HEK293 (cell line): ENCODE measurements around the gene KCNA5.

Experiments used
- CTCF ChIA-PET: fragments of 350-600 bp; formaldehyde crosslinking; extraction: SDS; loops from one replicate; lab custom pipeline; 2021; ENCODE audit warnings: antibody characterized with exemption; lab: Yijun Ruan, JAX
- POLR2A ChIA-PET: fragments of 300-600 bp; formaldehyde crosslinking; extraction: SDS; loops from one replicate; lab custom pipeline; 2020; ENCODE audit warnings: antibody characterized with exemption, inconsistent platforms; lab: Yijun Ruan, JAX
- H3K27ac ChIP-seq: fragments of 200-500 bp; sonication (Bioruptor generic); 2 replicates; pipeline ENCODE4 v1.5.1; 2014; ENCODE audit warnings: low read depth, low read length, control low read depth, inconsistent platforms; ENCODE audit errors: extremely low read depth
- H3K36me3 ChIP-seq, 2 experiments: fragments of 200-500 bp in 1 of 2; sonication (Bioruptor generic) in 1 of 2; 1 replicate in 1 of 2; 2 replicates in 1 of 2; pipeline ENCODE4 v1.5.1; 2014 to 2017; ENCODE audit warnings: inconsistent platforms in 2 of 2, low read length in 2 of 2; ENCODE audit not compliant: control insufficient read depth in 2 of 2, insufficient read depth in 1 of 2
- H3K4me1 ChIP-seq: fragments of 200-500 bp; sonication (Bioruptor generic); 2 replicates; pipeline ENCODE4 v1.5.1; 2014; ENCODE audit warnings: mild to moderate bottlenecking, low read length, inconsistent platforms; ENCODE audit not compliant: control insufficient read depth, insufficient read depth
- H3K4me3 ChIP-seq: 2 replicates; pipeline ENCODE4 v1.5.1; 2011; ENCODE audit warnings: low read depth, mild to moderate bottlenecking, control low read depth, low read length, moderate library complexity
- H3K9me3 ChIP-seq: fragments of 200-500 bp; sonication (Bioruptor generic); 2 replicates; pipeline ENCODE4 v1.5.1; 2014; ENCODE audit warnings: low read depth, low read length, inconsistent platforms; ENCODE audit not compliant: control insufficient read depth, insufficient read depth
- ATF2 ChIP-seq: fragments of 450-650 bp; formaldehyde crosslinking; IDR thresholded peaks from 2 replicates; pipeline ENCODE4 v1.5.1; 2016; ENCODE audit warnings: missing biosample characterization, missing genetic modification characterization, low read depth
- CTCF ChIP-seq: fragments of 450-650 bp; formaldehyde crosslinking; IDR thresholded peaks from 2 replicates; pipeline ENCODE4 v1.5.1; 2016; ENCODE audit warnings: missing biosample characterization, missing genetic modification characterization
- KLF17 ChIP-seq: fragments of 450-650 bp; formaldehyde crosslinking; IDR thresholded peaks from 2 replicates; pipeline ENCODE4 v1.5.1; 2016; ENCODE audit warnings: missing biosample characterization, missing genetic modification characterization
- ZBTB17 ChIP-seq: fragments of 450-650 bp; formaldehyde crosslinking; IDR thresholded peaks from 2 replicates; pipeline ENCODE4 v1.5.1; 2016; ENCODE audit warnings: missing biosample characterization, missing genetic modification characterization
- ZBTB20 ChIP-seq: fragments of 450-650 bp; formaldehyde crosslinking; IDR thresholded peaks from 2 replicates; pipeline ENCODE4 v1.5.1; 2016; ENCODE audit warnings: missing biosample characterization, missing genetic modification characterization
- ZBTB21 ChIP-seq: fragments of 450-650 bp; formaldehyde crosslinking; IDR thresholded peaks from 2 replicates; pipeline ENCODE4 v1.5.1; 2017; ENCODE audit warnings: missing biosample characterization, missing genetic modification characterization
- ZNF146 ChIP-seq: fragments of 450-650 bp; formaldehyde crosslinking; IDR thresholded peaks from 2 replicates; pipeline ENCODE4 v1.5.1; 2016; ENCODE audit warnings: missing biosample characterization, missing genetic modification characterization
- ZNF221 ChIP-seq: fragments of 450-650 bp; formaldehyde crosslinking; IDR thresholded peaks from 2 replicates; pipeline ENCODE4 v1.5.1; 2017; ENCODE audit warnings: missing biosample characterization, missing genetic modification characterization, borderline replicate concordance
- ZNF335 ChIP-seq: fragments of 450-650 bp; formaldehyde crosslinking; conservative IDR thresholded peaks from 2 replicates; pipeline ENCODE4 v1.5.1; 2016; ENCODE audit warnings: missing biosample characterization, missing genetic modification characterization
- ZNF416 ChIP-seq: fragments of 450-650 bp; formaldehyde crosslinking; IDR thresholded peaks from 2 replicates; pipeline ENCODE4 v1.5.1; 2016; ENCODE audit warnings: missing biosample characterization, missing genetic modification characterization
- ZNF600 ChIP-seq: fragments of 450-650 bp; formaldehyde crosslinking; IDR thresholded peaks from 2 replicates; pipeline ENCODE4 v1.5.1; 2016; ENCODE audit warnings: missing biosample characterization, missing genetic modification characterization
- ZNF654 ChIP-seq: fragments of 450-650 bp; formaldehyde crosslinking; IDR thresholded peaks from 2 replicates; pipeline ENCODE4 v1.5.1; 2016; ENCODE audit warnings: low read depth, missing biosample characterization, missing genetic modification characterization
- ZNF660 ChIP-seq: fragments of 450-650 bp; IDR thresholded peaks from 2 replicates; pipeline ENCODE4 v1.5.1; 2018; ENCODE audit warnings: missing biosample characterization, mild to moderate bottlenecking, missing genetic modification characterization
- ZNF76 ChIP-seq: fragments of 450-650 bp; formaldehyde crosslinking; IDR thresholded peaks from 2 replicates; pipeline ENCODE4; 2016; ENCODE audit warnings: low read depth, missing biosample characterization, missing genetic modification characterization, borderline replicate concordance
- ZNF791 ChIP-seq: fragments of 450-650 bp; formaldehyde crosslinking; IDR thresholded peaks from 2 replicates; pipeline ENCODE4 v1.5.1; 2016; ENCODE audit warnings: missing biosample characterization, missing genetic modification characterization
- ZXDB ChIP-seq: fragments of 450-650 bp; formaldehyde crosslinking; IDR thresholded peaks from 2 replicates; pipeline ENCODE4 v1.5.1; 2016; ENCODE audit warnings: missing biosample characterization, missing genetic modification characterization

KCNA5 gene

GRCh38 chr12:5000204-5000603, 43.5 kb upstream of the KCNA5 start:
- H3K4me1 ChIP-seq: no peaks in the 10 kb centered on the region
- CTCF ChIA-PET: interaction anchor here (0.5 to 10.5 kb wide), 8 partner anchors 74 to 193 kb away, joined by 3 to 185 read pairs (median 4); no protein-coding TSS in a partner anchor
- H3K27ac ChIP-seq: no peak overlapping the region
- no peaks in the 10 kb centered on the region for H3K9me3 ChIP-seq
- H3K36me3 ChIP-seq: no peaks in the 10 kb centered on the region
- H3K4me3 ChIP-seq: no peak overlapping the region
- TF ChIP-seq ZNF221: no peak
- peak; percentile 49 for TF ChIP-seq CTCF
- no peak for TF ChIP-seq ZNF791 (tag by site-specific recombination)
- peak; percentile 41; the same call in 1 of the 2 replicates for TF ChIP-seq ZBTB20 (tag by site-specific recombination)
- no peak for TF ChIP-seq ZNF76 (tag by site-specific recombination)
- TF ChIP-seq, all 188 proteins: peak for 2
- POLR2A ChIA-PET: no interaction called here

GRCh38 chr12:5000658-5001385, 42.9 kb upstream of the KCNA5 start:
- Histone ChIP-seq H3K4me1 (no peaks in the 10 kb centered on the region), H3K4me3 (no peak overlapping the region), H3K36me3 (no peaks in the 10 kb centered on the region), H3K27ac (no peak overlapping the region), H3K9me3 (no peaks in the 10 kb centered on the region)
- ChIA-PET POLR2A (no interaction called here), CTCF (interaction anchor here (0.5 to 10.5 kb wide), 9 partner anchors 17 to 153 kb away, joined by 3 to 185 read pairs (median 3); no protein-coding TSS in a partner anchor)
- TF ChIP-seq ZNF335 (tag by site-specific recombination) (no peak), ZBTB21 (tag by site-specific recombination) (no peak), ZNF416 (tag by site-specific recombination) (no peak), ZXDB (tag by site-specific recombination) (no peak)

- no peaks in the 10 kb centered on the region for H3K36me3 ChIP-seq
- CTCF ChIA-PET: interaction anchor here (0.6 to 10.5 kb wide), 9 partner anchors 13 to 226 kb away, joined by 3 to 185 read pairs (median 4); no protein-coding TSS in a partner anchor
- no peak overlapping the region for H3K4me3 ChIP-seq
- H3K4me1 ChIP-seq: no peaks in the 10 kb centered on the region
- POLR2A ChIA-PET: no interaction called here
- H3K27ac ChIP-seq: no peak overlapping the region
- TF ChIP-seq ZBTB17 (tag by site-specific recombination) (no peak), ZNF146 (tag by site-specific recombination) (no peak), KLF17 (tag by site-specific recombination) (0 out of 2 replicates have a peak, but pooled peaks have one; percentile 21), ZNF660 (tag by site-specific recombination) (peak; percentile 41; the same call in 1 of the 2 replicates), ZNF600 (tag by site-specific recombination) (0 out of 2 replicates have a peak, but pooled peaks have one; percentile 31), ZNF654 (peak; percentile 98), CTCF (peak; percentile 85), ATF2 (peak; percentile 81)
- TF ChIP-seq, all 188 proteins: peak for 6
- H3K9me3 ChIP-seq: no peaks in the 10 kb centered on the region
Observed at GRCh38 chr12:5003025-5003666, 40.5 kb upstream of the KCNA5 start.
